Smooth muscle cell (in vitro differentiated cells): ENCODE measurements around the gene LIN9. TPM values are rescaled to one million over a fixed set of nuclear protein-coding genes. Genes with fewer than 3 reads are reported as not detected.

Experiments used
- DNase-seq: peaks from one replicate; lab custom pipeline; 2025; ENCODE audit not compliant: unreplicated experiment; lab: John Stamatoyannopoulos, UW
- H2AFZ ChIP-seq: fragments of 200-600 bp; sonication (generic); 2 replicates; pipeline ENCODE4 v1.6.0; 2016; ENCODE audit warnings: antibody characterized with exemption, low read depth, mild to moderate bottlenecking
- H3F3A ChIP-seq: fragments of 200-600 bp; sonication (generic); 2 replicates; pipeline ENCODE4 v1.6.0; 2017; ENCODE audit warnings: antibody characterized with exemption, low read depth
- H3K27ac ChIP-seq: fragments of 200-600 bp; sonication (generic); 2 replicates; pipeline ENCODE4 v1.5.1; 2016; ENCODE audit warnings: low read depth, mild to moderate bottlenecking
- H3K27me3 ChIP-seq: fragments of 200-600 bp; sonication (generic); 2 replicates; pipeline ENCODE4 v1.6.1; 2016; ENCODE audit warnings: low read depth, mild to moderate bottlenecking
- H3K36me3 ChIP-seq: fragments of 200-600 bp; sonication (generic); 2 replicates; pipeline ENCODE4 v1.5.1; 2016; ENCODE audit warnings: low read depth
- H3K4me1 ChIP-seq: fragments of 200-600 bp; sonication (generic); 2 replicates; pipeline ENCODE4 v1.5.1; 2016; ENCODE audit warnings: low read depth
- H3K4me2 ChIP-seq: fragments of 200-600 bp; sonication (generic); 2 replicates; pipeline ENCODE4 v1.6.0; 2016; ENCODE audit warnings: mild to moderate bottlenecking
- H3K4me3 ChIP-seq: fragments of 200-600 bp; sonication (generic); 2 replicates; pipeline ENCODE4 v1.5.1; 2016; ENCODE audit warnings: mild to moderate bottlenecking
- H3K79me2 ChIP-seq: fragments of 200-600 bp; sonication (generic); 2 replicates; pipeline ENCODE4 v1.6.0; 2016; ENCODE audit warnings: low read depth, mild to moderate bottlenecking
- H3K9ac ChIP-seq: fragments of 200-600 bp; sonication (generic); 2 replicates; pipeline ENCODE4 v1.6.0; 2016; ENCODE audit warnings: low read depth
- H3K9me3 ChIP-seq: fragments of 200-600 bp; sonication (generic); replicated peaks from 2 replicates; pipeline ENCODE4 v1.5.1; 2016; ENCODE audit warnings: low read depth
- H4K20me1 ChIP-seq: fragments of 200-600 bp; sonication (generic); 2 replicates; pipeline ENCODE4 v1.6.0; 2016; ENCODE audit warnings: low read depth
- CTCF ChIP-seq: fragments of 200-600 bp; sonication (generic); IDR thresholded peaks from 2 replicates; pipeline ENCODE4 v1.5.1; 2017; ENCODE audit warnings: borderline replicate concordance, mild to moderate bottlenecking, antibody characterized with exemption; ENCODE audit not compliant: insufficient read depth, poor library complexity, severe bottlenecking
- WGBS: methylation state at CpG from one replicate; pipeline ENCODE4 v1.1.7; 2016; ENCODE audit warnings: low lambda C conversion rate; 5-methylcytosine and 5-hydroxymethylcytosine counted together
- polyA plus RNA-seq: library from polyadenylated mRNA; unstranded; fragments of >200 nt; fragmentation: Nextera tagmentation; extraction: Ambion mirVana; gene quantifications from 2 replicates; pipeline ENCODE4 v1.2.1, GENCODE V29; 2016
- total RNA-seq: library from RNA; depleted of rRNA; stranded (reverse); fragments of >200 nt; gene quantifications from 2 replicates; pipeline ENCODE4 v1.2.3, GENCODE V29; 2014

LIN9 gene
- total and polyA plus RNA-seq, 2 experiments from 2014 or later, result 3.7 to 7.8 TPM

GRCh38 chr1:226223157-226223785 is 85.7 kb downstream of the LIN9 start, which contains the start of gene MIXL1:
TSS of gene MIXL1 (plus strand) at chr1:226223664. CDS start at chr1:226223682, 18 bp downstream.
- H2AFZ ChIP-seq, result peak within 1 kb of the TSS; percentile 58
- peak within 1 kb of the TSS; percentile 94 for H3K4me2 ChIP-seq
- TF ChIP-seq CTCF, result no peak
- H3K4me3 ChIP-seq, result peak within 1 kb of the TSS; percentile 61
- H3K79me2 ChIP-seq, result no peaks in the 10 kb centered on the region
- no peak for DNase-seq
- peaks cover 28% of the 10 kb centered on the region for H3K27me3 ChIP-seq
- H3F3A ChIP-seq, result no peaks in the 10 kb centered on the region
- no peaks in the 10 kb centered on the region for H3K9me3 ChIP-seq
- no peak within 1 kb of the TSS for H3K9ac ChIP-seq
- no peak within 1 kb of the TSS for H3K27ac ChIP-seq
- WGBS, result 6% methylated on average over 25 of the region's 62 CpGs
- no peaks in the 10 kb centered on the region for H3K36me3 ChIP-seq
- H3K4me1 ChIP-seq, result no peaks in the 10 kb centered on the region
- H4K20me1 ChIP-seq, result no peaks in the 10 kb centered on the region

- no peak overlapping the region for H3K4me2 ChIP-seq
- no peak for DNase-seq
- no peaks in the 10 kb centered on the region for H3K79me2 ChIP-seq
- H3K4me1 ChIP-seq, result no peaks in the 10 kb centered on the region
- H3K9me3 ChIP-seq, result no peaks in the 10 kb centered on the region
- WGBS, result 90% methylated on average over 10 of the region's 10 CpGs
- H3K36me3 ChIP-seq, result no peaks in the 10 kb centered on the region
- H3K4me3 ChIP-seq, result no peak overlapping the region
- H4K20me1 ChIP-seq, result no peaks in the 10 kb centered on the region
- H3K27ac ChIP-seq, result no peak overlapping the region
- H3K27me3 ChIP-seq, result peaks cover 28% of the 10 kb centered on the region
- no peak overlapping the region for H2AFZ ChIP-seq
- H3K9ac ChIP-seq, result no peak overlapping the region
- TF ChIP-seq CTCF, result no peak
- no peaks in the 10 kb centered on the region for H3F3A ChIP-seq
Observed at GRCh38 chr1:226222686-226223085, 86.3 kb downstream of the LIN9 start.

DNA sequence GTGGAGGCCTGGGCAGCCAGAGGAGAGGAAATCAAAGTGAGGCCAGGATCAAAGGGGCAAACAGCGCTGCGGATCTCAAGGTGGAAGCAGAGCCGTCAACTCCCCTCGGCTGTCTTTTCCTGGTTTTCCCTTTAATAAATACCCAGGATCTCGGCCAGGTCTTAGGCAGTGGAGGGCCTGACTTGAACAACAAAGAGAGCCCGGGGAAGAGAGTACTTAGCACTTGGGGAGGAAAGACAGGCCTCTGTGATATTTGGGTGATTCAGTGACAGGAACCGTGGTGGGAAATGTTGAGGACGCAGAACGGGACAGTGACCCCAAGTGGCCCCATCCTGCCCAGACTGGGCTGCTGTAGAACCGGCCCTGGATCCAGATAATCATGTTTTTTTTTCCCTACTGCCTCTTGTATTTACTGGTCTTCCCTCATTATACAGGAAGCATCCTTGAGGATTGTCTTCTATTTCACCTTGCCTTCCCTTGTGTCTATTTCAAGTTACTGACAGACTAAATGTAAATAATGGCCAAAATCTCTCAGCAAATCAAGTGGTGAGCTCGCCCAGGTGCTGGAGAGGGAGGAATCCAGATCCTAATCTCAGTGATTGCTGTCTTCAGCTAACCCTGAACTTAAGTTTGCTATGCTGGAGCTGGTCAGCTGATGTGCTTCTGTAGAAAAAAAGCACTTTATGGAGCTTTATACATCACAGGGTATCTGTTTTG is 88.3 kb downstream of the LIN9 start:
- WGBS, result 29% methylated on average over 11 of the region's 11 CpGs

More for the DNA sequence above, 88.3 kb downstream of the LIN9 start:
- Histone ChIP-seq H3K27ac (no peak overlapping the region), H3K27me3 (peaks cover 23% of the 10 kb centered on the region), H3F3A (no peaks in the 10 kb centered on the region), H3K4me3 (no peak overlapping the region), H3K4me2 (no peak overlapping the region), H4K20me1 (no peaks in the 10 kb centered on the region), H3K9ac (no peak overlapping the region), H3K4me1 (no peaks in the 10 kb centered on the region), H3K36me3 (no peaks in the 10 kb centered on the region), H2AFZ (peak overlapping the region; percentile 10), H3K9me3 (no peaks in the 10 kb centered on the region), H3K79me2 (no peaks in the 10 kb centered on the region)
- TF ChIP-seq CTCF, result no peak
- no peak for DNase-seq
